Tibial nerve (tissue), 4 donors: ENCODE results near the gene SP1.

Experiments
- CTCF ChIP-seq, 5 experiments: fragments of 200-600 bp in 3 of 5; fragments of 450-650 bp in 2 of 5; sonication (generic) in 3 of 5; IDR thresholded peaks; one replicate each; pipeline ENCODE4 v1.5.1; 2016 to 2019; ENCODE audit warnings: antibody characterized with exemption in 5 of 5, mild to moderate bottlenecking in 3 of 5, moderate library complexity in 2 of 5
- EP300 ChIP-seq, 2 donors: sonication (generic); formaldehyde crosslinking; IDR thresholded peaks; one replicate each; pipeline ENCODE4 v1.6.1; 2017; ENCODE audit warnings: antibody characterized with exemption in 2 of 2, mild to moderate bottlenecking in 1 of 2
- POLR2A ChIP-seq, 2 donors: fragments of 450-650 bp; IDR thresholded peaks; one replicate each; pipeline ENCODE4 v1.6.1; 2017; ENCODE audit warnings: antibody characterized with exemption in 2 of 2, mild to moderate bottlenecking in 2 of 2, moderate library complexity in 2 of 2

- TF ChIP-seq EP300 (IDR thresholded peaks at IDR 0.05) (no peak), CTCF (IDR thresholded peaks at IDR 0.05) (no peak), POLR2A (IDR thresholded peaks at IDR 0.05) (no peak)
These were observed 11.7 kb downstream of the SP1 start for GRCh38 chr12:53391724-53392123.
